Smooth muscle cell (in vitro differentiated cells): ENCODE measurements around the gene SIM1. TPM values are rescaled to one million over a fixed set of nuclear protein-coding genes. Genes with fewer than 3 reads are reported as not detected.

Experiments
- DNase-seq: peaks from one replicate; lab custom pipeline; 2025; ENCODE audit not compliant: unreplicated experiment; lab: John Stamatoyannopoulos, UW
- H2AFZ ChIP-seq: fragments of 200-600 bp; sonication (generic); 2 replicates; pipeline ENCODE4 v1.6.0; 2016; ENCODE audit warnings: antibody characterized with exemption, low read depth, mild to moderate bottlenecking
- H3F3A ChIP-seq: fragments of 200-600 bp; sonication (generic); 2 replicates; pipeline ENCODE4 v1.6.0; 2017; ENCODE audit warnings: antibody characterized with exemption, low read depth
- H3K27ac ChIP-seq: fragments of 200-600 bp; sonication (generic); 2 replicates; pipeline ENCODE4 v1.5.1; 2016; ENCODE audit warnings: low read depth, mild to moderate bottlenecking
- H3K27me3 ChIP-seq: fragments of 200-600 bp; sonication (generic); 2 replicates; pipeline ENCODE4 v1.6.1; 2016; ENCODE audit warnings: low read depth, mild to moderate bottlenecking
- H3K36me3 ChIP-seq: fragments of 200-600 bp; sonication (generic); 2 replicates; pipeline ENCODE4 v1.5.1; 2016; ENCODE audit warnings: low read depth
- H3K4me1 ChIP-seq: fragments of 200-600 bp; sonication (generic); 2 replicates; pipeline ENCODE4 v1.5.1; 2016; ENCODE audit warnings: low read depth
- H3K4me2 ChIP-seq: fragments of 200-600 bp; sonication (generic); 2 replicates; pipeline ENCODE4 v1.6.0; 2016; ENCODE audit warnings: mild to moderate bottlenecking
- H3K4me3 ChIP-seq: fragments of 200-600 bp; sonication (generic); 2 replicates; pipeline ENCODE4 v1.5.1; 2016; ENCODE audit warnings: mild to moderate bottlenecking
- H3K79me2 ChIP-seq: fragments of 200-600 bp; sonication (generic); 2 replicates; pipeline ENCODE4 v1.6.0; 2016; ENCODE audit warnings: low read depth, mild to moderate bottlenecking
- H3K9ac ChIP-seq: fragments of 200-600 bp; sonication (generic); 2 replicates; pipeline ENCODE4 v1.6.0; 2016; ENCODE audit warnings: low read depth
- H3K9me3 ChIP-seq: fragments of 200-600 bp; sonication (generic); replicated peaks from 2 replicates; pipeline ENCODE4 v1.5.1; 2016; ENCODE audit warnings: low read depth
- H4K20me1 ChIP-seq: fragments of 200-600 bp; sonication (generic); 2 replicates; pipeline ENCODE4 v1.6.0; 2016; ENCODE audit warnings: low read depth
- WGBS: methylation state at CpG from one replicate; pipeline ENCODE4 v1.1.7; 2016; ENCODE audit warnings: low lambda C conversion rate; 5-methylcytosine and 5-hydroxymethylcytosine counted together
- polyA plus RNA-seq: library from polyadenylated mRNA; unstranded; fragments of >200 nt; fragmentation: Nextera tagmentation; extraction: Ambion mirVana; gene quantifications from 2 replicates; pipeline ENCODE4 v1.2.1, GENCODE V29; 2016
- total RNA-seq: library from RNA; depleted of rRNA; stranded (reverse); fragments of >200 nt; gene quantifications from 2 replicates; pipeline ENCODE4 v1.2.3, GENCODE V29; 2014
- TF ChIP-seq, protein P1 (sequence below): fragments of 200-600 bp; sonication (generic); IDR thresholded peaks from 2 replicates; pipeline ENCODE4 v1.5.1; 2017; ENCODE audit warnings: borderline replicate concordance, mild to moderate bottlenecking, antibody characterized with exemption; ENCODE audit not compliant: insufficient read depth, poor library complexity, severe bottlenecking

Gene SIM1
- total and polyA plus RNA-seq, 2 experiments from 2014 or later = not detected

DNA sequence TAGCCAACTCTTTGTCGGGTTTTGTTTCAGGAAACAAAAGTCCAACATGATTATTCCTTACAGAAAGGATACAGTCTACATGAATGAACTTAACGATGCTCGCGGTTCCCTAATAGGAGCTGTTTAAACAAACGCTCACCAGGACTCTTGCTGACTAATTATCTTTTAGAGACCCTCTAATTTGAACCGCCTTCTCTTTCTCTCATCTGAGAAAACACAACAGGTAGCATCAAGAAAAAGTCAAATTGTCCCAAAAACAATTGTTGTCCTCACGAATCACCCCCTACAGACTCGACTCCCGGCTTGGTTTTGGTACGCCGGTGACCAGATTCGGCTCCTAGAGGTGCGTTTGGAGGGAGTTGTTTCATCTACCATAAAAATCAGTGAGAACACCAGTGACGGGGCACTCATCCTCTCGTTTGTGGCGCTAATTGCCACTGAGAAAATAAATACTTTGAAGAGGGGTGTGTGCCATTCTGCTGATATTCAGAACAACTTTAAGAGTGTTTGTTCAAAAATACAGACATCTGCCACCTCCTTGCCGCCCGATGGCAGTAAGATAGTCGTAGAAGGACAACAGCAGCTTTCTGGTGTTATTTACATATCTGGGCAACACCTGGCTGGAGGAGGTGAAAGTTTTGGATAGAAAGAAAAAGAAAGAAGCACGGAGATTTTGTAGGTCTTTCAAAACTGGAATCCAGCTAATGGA lies 1.1 kb upstream of the SIM1 start:
- DNase-seq = no peak
- H3K4me2 ChIP-seq = no peak overlapping the region
- no peaks in the 10 kb centered on the region for H3F3A ChIP-seq
- 7% methylated on average over 20 of the region's 20 CpGs for WGBS
- H2AFZ ChIP-seq = no peak overlapping the region
- no peaks in the 10 kb centered on the region for H4K20me1 ChIP-seq
- no peak overlapping the region for H3K27ac ChIP-seq
- H3K27me3 ChIP-seq = peaks cover 100% of the 10 kb centered on the region
- no peaks in the 10 kb centered on the region for H3K9me3 ChIP-seq
- H3K4me3 ChIP-seq = no peak overlapping the region
- peaks cover 22% of the 10 kb centered on the region for H3K4me1 ChIP-seq
- no peaks in the 10 kb centered on the region for H3K36me3 ChIP-seq
- H3K9ac ChIP-seq = no peak overlapping the region
- no peaks in the 10 kb centered on the region for H3K79me2 ChIP-seq
- TF ChIP-seq, protein P1, sequence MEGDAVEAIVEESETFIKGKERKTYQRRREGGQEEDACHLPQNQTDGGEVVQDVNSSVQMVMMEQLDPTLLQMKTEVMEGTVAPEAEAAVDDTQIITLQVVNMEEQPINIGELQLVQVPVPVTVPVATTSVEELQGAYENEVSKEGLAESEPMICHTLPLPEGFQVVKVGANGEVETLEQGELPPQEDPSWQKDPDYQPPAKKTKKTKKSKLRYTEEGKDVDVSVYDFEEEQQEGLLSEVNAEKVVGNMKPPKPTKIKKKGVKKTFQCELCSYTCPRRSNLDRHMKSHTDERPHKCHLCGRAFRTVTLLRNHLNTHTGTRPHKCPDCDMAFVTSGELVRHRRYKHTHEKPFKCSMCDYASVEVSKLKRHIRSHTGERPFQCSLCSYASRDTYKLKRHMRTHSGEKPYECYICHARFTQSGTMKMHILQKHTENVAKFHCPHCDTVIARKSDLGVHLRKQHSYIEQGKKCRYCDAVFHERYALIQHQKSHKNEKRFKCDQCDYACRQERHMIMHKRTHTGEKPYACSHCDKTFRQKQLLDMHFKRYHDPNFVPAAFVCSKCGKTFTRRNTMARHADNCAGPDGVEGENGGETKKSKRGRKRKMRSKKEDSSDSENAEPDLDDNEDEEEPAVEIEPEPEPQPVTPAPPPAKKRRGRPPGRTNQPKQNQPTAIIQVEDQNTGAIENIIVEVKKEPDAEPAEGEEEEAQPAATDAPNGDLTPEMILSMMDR = no peak

DNA sequence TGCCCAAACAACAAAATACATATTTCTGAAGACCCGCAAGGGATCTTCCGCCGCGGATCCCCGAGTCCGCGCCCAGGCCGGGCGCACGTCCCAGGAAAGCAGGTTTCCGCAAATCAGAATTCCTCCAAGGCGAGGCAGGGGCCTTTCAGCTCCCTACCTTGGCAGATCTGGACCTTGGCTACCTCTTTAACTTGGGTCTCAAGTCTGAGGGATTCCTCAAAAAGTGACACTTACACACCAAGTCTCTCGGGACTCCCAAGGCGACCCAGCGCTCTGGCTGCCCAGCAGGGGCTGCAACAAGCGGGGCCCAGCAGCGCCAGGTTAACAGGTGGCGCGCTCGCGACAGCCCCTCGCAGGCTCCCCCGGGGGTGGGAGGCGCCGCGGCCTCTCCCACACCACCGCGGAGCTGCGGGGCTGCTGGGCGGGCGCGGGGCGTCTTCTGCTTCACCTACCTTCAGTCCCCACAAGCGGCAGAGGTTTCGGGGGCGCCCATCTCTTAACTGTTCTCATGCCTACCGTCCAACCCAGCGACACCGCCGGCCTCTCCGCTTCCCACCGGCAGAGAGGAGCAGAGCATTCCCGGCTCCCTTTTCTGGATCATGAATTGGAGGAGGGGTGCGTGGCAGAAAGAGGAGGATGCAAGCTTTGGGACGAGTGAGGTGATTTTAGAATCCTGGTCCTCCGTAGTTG lies 414 bp downstream of the SIM1 start:
- WGBS = 2% methylated on average over 45 of the region's 46 CpGs

DNA sequence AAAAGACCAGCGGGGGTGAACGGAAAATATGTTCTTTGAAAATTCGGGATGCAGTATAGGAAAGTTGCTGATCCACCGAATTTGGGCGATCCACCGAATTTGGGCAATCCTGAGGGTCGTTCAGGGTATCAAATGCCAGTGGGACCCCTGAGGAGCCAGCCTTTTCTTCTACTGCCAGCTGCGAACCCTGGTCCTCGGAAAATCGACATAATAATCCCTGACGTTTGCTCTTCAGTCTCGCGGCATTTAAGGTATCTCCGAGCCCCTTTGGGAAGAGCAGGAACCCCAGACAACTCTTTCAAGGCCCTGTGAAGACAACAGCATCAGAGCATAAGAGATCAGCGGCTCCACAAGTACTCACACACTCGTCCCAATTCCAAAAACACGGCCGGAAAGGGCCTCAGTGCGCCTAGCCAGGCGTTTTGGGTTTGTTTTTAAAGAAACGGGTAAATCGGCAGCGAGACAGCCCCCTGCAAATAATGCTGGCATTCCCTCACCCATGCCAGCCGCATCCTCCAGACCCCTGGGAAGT lies 1.0 kb downstream of the SIM1 start:
- 3% methylated on average over 24 of the region's 24 CpGs for WGBS
- TF ChIP-seq, protein P1 = no peak
- no peak overlapping the region for H3K4me2 ChIP-seq
- no peaks in the 10 kb centered on the region for H4K20me1 ChIP-seq
- no peaks in the 10 kb centered on the region for H3K36me3 ChIP-seq
- H3K79me2 ChIP-seq = no peaks in the 10 kb centered on the region
- no peak overlapping the region for H3K9ac ChIP-seq
- no peaks in the 10 kb centered on the region for H3K9me3 ChIP-seq
- no peak overlapping the region for H2AFZ ChIP-seq
- H3F3A ChIP-seq = no peaks in the 10 kb centered on the region
- no peak for DNase-seq
- peaks cover 100% of the 10 kb centered on the region for H3K27me3 ChIP-seq
- peaks cover 17% of the 10 kb centered on the region for H3K4me1 ChIP-seq
- no peak overlapping the region for H3K27ac ChIP-seq
- H3K4me3 ChIP-seq = no peak overlapping the region

More for the DNA sequence above, 414 bp downstream of the SIM1 start:
- H4K20me1 ChIP-seq = no peaks in the 10 kb centered on the region
- no peak for DNase-seq
- no peaks in the 10 kb centered on the region for H3F3A ChIP-seq
- H3K4me1 ChIP-seq = peaks cover 22% of the 10 kb centered on the region
- no peaks in the 10 kb centered on the region for H3K9me3 ChIP-seq
- no peaks in the 10 kb centered on the region for H3K36me3 ChIP-seq
- TF ChIP-seq, protein P1 = no peak
- H3K79me2 ChIP-seq = no peaks in the 10 kb centered on the region
- H2AFZ ChIP-seq = no peak overlapping the region
- peak overlapping the region; percentile 49 for H3K4me3 ChIP-seq
- no peak overlapping the region for H3K9ac ChIP-seq
- H3K4me2 ChIP-seq = peak overlapping the region; percentile 79
- peaks cover 100% of the 10 kb centered on the region for H3K27me3 ChIP-seq
- no peak overlapping the region for H3K27ac ChIP-seq
